Astrocyte (in vitro differentiated cells and primary cell): Measurements from ENCODE around the gene PDX1.

Experiments used
- CTCF ChIP-seq: IDR thresholded peaks from 2 replicates; pipeline ENCODE4 v1.5.1; 2011; ENCODE audit warnings: low read depth, mild to moderate bottlenecking, inconsistent platforms, low read length, moderate library complexity; ENCODE audit not compliant: insufficient read depth
- EZH2 ChIP-seq: IDR thresholded peaks from 2 replicates; pipeline ENCODE4 v1.6.1; 2012; ENCODE audit warnings: mild to moderate bottlenecking, low read length, inconsistent platforms; ENCODE audit not compliant: insufficient read depth

GRCh38 chr13:27942972-27943371 lies 23.2 kb downstream of the PDX1 start:
- TF ChIP-seq CTCF (no peak), EZH2 (no peak)
